ACC112 (cell line): ENCODE measurements around the gene CALHM2.

ENCODE experiments used
- H2AFZ ChIP-seq: fragments of 200-600 bp; sonication (generic); one replicate; pipeline ENCODE4 v1.6.0; 2017; ENCODE audit warnings: antibody characterized with exemption, low read length; ENCODE audit not compliant: unreplicated experiment
- H3K27ac ChIP-seq: fragments of 200-600 bp; sonication (generic); 2 replicates; pipeline ENCODE4 v1.5.1; 2014; ENCODE audit warnings: low read depth, mild to moderate bottlenecking, antibody characterized with exemption, low read length, moderate library complexity
- H3K27me3 ChIP-seq: fragments of 200-600 bp; sonication (generic); 2 replicates; pipeline ENCODE4 v1.6.1; 2014; ENCODE audit warnings: mild to moderate bottlenecking, antibody characterized with exemption, low read length, moderate library complexity, mixed read lengths; ENCODE audit not compliant: insufficient read depth
- H3K36me3 ChIP-seq: fragments of 200-600 bp; sonication (generic); 2 replicates; pipeline ENCODE4 v1.6.1; 2016; ENCODE audit warnings: mild to moderate bottlenecking, antibody characterized with exemption, low read length, moderate library complexity, mixed read lengths; ENCODE audit not compliant: insufficient read depth
- H3K4me1 ChIP-seq: fragments of 200-600 bp; sonication (generic); one replicate; pipeline ENCODE4 v1.6.1; 2016; ENCODE audit warnings: low read length, mixed read lengths; ENCODE audit not compliant: insufficient read depth, unreplicated experiment, control insufficient read depth
- H3K4me3 ChIP-seq: fragments of 200-600 bp; sonication (generic); 2 replicates; pipeline ENCODE4 v1.5.1; 2014; ENCODE audit warnings: mild to moderate bottlenecking, low read depth, low read length
- H3K79me2 ChIP-seq: fragments of 200-600 bp; sonication (generic); one replicate; pipeline ENCODE4 v1.6.0; 2016; ENCODE audit warnings: low read length; ENCODE audit not compliant: control insufficient read depth, unreplicated experiment, insufficient read depth

CALHM2 gene

GRCh38 chr10:103475437-103475836, 23.3 kb upstream of the CALHM2 start:
- no peak overlapping the region for H2AFZ ChIP-seq
- H3K27ac ChIP-seq, result no peak overlapping the region
- no peaks in the 10 kb centered on the region for H3K36me3 ChIP-seq
- H3K79me2 ChIP-seq, result no peaks in the 10 kb centered on the region
- H3K27me3 ChIP-seq, result no peaks in the 10 kb centered on the region
- H3K4me3 ChIP-seq, result no peak overlapping the region
- peaks cover 29% of the 10 kb centered on the region for H3K4me1 ChIP-seq

DNA sequence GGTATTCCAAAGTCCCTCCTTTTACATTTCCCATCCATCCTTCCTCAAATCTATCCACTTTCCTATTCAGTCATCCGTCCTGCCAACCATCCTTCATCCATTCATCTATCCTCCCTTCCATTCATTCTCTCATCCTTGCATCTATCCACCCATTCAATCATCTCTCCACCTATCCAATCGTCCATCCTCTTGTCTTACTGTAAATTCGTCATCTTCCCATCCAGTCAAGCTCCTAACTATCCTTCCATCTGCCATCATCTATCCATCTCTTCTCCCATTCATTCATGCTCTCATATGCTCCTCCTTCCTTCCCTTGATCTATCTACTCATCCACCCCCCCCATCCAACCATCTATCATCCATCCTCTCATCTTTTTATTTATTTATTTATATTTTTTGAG, 21.9 kb upstream of the CALHM2 start:
- H3K27me3 ChIP-seq, result no peaks in the 10 kb centered on the region
- peaks cover 18% of the 10 kb centered on the region for H3K4me1 ChIP-seq
- no peak overlapping the region for H3K27ac ChIP-seq
- no peaks in the 10 kb centered on the region for H3K36me3 ChIP-seq
- H2AFZ ChIP-seq, result no peak overlapping the region
- no peak overlapping the region for H3K4me3 ChIP-seq
- H3K79me2 ChIP-seq, result no peaks in the 10 kb centered on the region

GRCh38 chr10:103473261-103473671, 21.1 kb upstream of the CALHM2 start:
- H2AFZ ChIP-seq, result no peak overlapping the region
- H3K79me2 ChIP-seq, result no peaks in the 10 kb centered on the region
- no peaks in the 10 kb centered on the region for H3K27me3 ChIP-seq
- no peak overlapping the region for H3K27ac ChIP-seq
- H3K36me3 ChIP-seq, result no peaks in the 10 kb centered on the region
- H3K4me3 ChIP-seq, result no peak overlapping the region
- H3K4me1 ChIP-seq, result peaks cover 15% of the 10 kb centered on the region

DNA sequence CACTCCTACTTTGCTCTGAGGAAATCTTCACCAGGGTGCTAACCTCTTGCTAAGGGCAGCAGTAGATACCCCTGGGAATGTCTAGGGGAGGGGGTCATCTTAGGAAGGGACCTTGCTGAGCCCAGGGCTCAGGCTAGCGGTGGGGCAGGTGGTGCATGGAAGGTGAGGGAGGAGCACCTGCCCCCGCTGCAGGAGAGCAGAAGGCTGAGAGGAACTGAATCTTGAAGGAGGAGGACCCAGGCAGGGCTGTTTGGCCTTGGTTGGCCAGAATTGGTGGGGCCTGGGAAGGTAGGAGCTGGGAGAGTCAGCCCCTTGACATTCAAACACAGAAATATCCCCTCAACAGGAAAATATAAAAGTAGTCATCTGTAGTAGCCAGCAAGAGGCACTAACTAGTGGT, 19.8 kb upstream of the CALHM2 start:
- Histone ChIP-seq H2AFZ (no peak overlapping the region), H3K4me1 (peaks cover 15% of the 10 kb centered on the region), H3K36me3 (no peaks in the 10 kb centered on the region), H3K4me3 (no peak overlapping the region), H3K27ac (no peak overlapping the region), H3K79me2 (no peaks in the 10 kb centered on the region), H3K27me3 (no peaks in the 10 kb centered on the region)

DNA sequence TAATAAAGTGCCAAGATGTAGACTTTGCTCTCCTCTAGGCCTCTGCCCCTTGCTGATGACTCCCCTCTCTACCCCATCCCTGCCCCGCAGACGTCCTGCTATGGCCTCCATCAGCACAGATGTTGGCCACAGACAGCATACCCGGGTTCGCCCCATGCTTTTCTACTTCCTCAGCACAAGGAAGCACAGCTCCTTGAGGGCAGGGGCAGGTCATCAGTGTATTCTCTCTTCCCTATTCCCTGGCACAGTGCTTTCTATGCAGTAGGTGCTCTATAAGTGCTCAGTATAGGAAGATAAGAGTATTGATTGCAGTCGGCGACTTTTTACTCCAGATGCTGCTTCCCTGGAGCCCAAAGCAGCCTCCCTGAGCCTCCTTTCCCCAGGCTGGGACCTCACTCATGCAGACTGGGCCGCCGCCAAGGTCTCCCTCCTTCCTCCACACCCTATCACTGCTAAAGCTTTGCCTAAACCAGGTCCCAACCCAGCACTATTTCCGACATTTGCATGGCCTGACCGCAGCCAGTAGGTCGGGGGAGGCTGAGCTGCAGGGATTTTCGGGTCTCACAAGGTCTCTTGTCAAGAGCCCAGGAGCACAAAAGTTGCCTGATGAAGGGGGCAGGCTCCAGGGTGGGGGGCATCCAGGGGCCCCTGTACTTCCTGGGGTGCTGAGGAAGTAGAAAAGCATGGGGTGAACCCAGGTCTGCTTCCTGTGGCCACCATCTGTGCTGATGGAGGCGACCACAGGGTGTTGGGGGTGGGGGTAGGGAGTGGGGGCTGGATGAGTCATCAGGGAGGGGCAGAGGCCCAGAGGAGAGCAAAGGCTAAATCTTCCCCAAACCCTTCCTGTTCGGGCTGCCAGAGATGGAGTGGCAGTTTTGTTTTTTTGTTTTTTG, 18.8 kb upstream of the CALHM2 start:
- peaks cover 15% of the 10 kb centered on the region for H3K4me1 ChIP-seq
- H3K27me3 ChIP-seq, result no peaks in the 10 kb centered on the region
- H3K27ac ChIP-seq, result no peak overlapping the region
- H3K36me3 ChIP-seq, result no peaks in the 10 kb centered on the region
- no peak overlapping the region for H2AFZ ChIP-seq
- H3K79me2 ChIP-seq, result no peaks in the 10 kb centered on the region
- no peak overlapping the region for H3K4me3 ChIP-seq

GRCh38 chr10:103469201-103469600, 17.0 kb upstream of the CALHM2 start:
- no peak overlapping the region for H2AFZ ChIP-seq
- H3K36me3 ChIP-seq, result no peaks in the 10 kb centered on the region
- no peak overlapping the region for H3K4me3 ChIP-seq
- H3K27ac ChIP-seq, result no peak overlapping the region
- no peaks in the 10 kb centered on the region for H3K27me3 ChIP-seq
- peaks cover 15% of the 10 kb centered on the region for H3K4me1 ChIP-seq
- no peaks in the 10 kb centered on the region for H3K79me2 ChIP-seq

- H3K79me2 ChIP-seq, result no peaks in the 10 kb centered on the region
- H3K27me3 ChIP-seq, result no peaks in the 10 kb centered on the region
- H3K4me1 ChIP-seq, result peaks cover 18% of the 10 kb centered on the region
- H3K4me3 ChIP-seq, result no peak overlapping the region
- H2AFZ ChIP-seq, result no peak overlapping the region
- H3K36me3 ChIP-seq, result no peaks in the 10 kb centered on the region
- H3K27ac ChIP-seq, result no peak overlapping the region
Measured at GRCh38 chr10:103467406-103467805, 15.2 kb upstream of the CALHM2 start.

GRCh38 chr10:103466734-103467133, 14.6 kb upstream of the CALHM2 start:
- H3K4me3 ChIP-seq, result no peak overlapping the region
- no peak overlapping the region for H2AFZ ChIP-seq
- H3K4me1 ChIP-seq, result peaks cover 14% of the 10 kb centered on the region
- H3K27me3 ChIP-seq, result no peaks in the 10 kb centered on the region
- no peaks in the 10 kb centered on the region for H3K36me3 ChIP-seq
- no peak overlapping the region for H3K27ac ChIP-seq
- H3K79me2 ChIP-seq, result no peaks in the 10 kb centered on the region

GRCh38 chr10:103465411-103466179, 13.4 kb upstream of the CALHM2 start:
- Histone ChIP-seq H2AFZ (no peak overlapping the region), H3K36me3 (no peaks in the 10 kb centered on the region), H3K4me1 (peaks cover 3% of the 10 kb centered on the region), H3K79me2 (no peaks in the 10 kb centered on the region), H3K27ac (no peak overlapping the region), H3K4me3 (no peak overlapping the region), H3K27me3 (no peaks in the 10 kb centered on the region)

- H3K27me3 ChIP-seq, result no peaks in the 10 kb centered on the region
- H3K79me2 ChIP-seq, result no peaks in the 10 kb centered on the region
- H3K36me3 ChIP-seq, result no peaks in the 10 kb centered on the region
- no peak overlapping the region for H3K4me3 ChIP-seq
- H3K4me1 ChIP-seq, result peaks cover 3% of the 10 kb centered on the region
- H3K27ac ChIP-seq, result no peak overlapping the region
- no peak overlapping the region for H2AFZ ChIP-seq
Measured at GRCh38 chr10:103463499-103463898, 11.3 kb upstream of the CALHM2 start.

DNA sequence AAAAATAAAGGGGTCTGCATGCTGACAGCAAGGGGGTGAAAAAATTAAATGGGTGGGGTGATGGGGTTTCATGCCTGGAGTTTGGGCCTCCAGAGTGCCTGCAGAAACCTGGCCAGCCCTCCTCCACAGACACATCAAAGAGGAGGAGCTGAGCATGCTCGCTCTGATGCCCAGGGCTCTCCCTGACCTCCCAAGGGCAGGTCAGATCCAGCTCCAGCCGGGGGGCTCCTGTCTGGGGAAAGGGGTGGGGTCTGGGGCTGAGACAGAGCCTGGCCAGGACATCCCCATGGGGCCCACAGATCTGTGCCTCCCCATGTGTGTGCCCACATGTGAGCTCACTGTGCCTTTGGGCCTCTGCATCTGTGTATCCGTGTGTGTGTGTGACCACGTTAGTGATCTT, 7.4 kb upstream of the CALHM2 start:
- Histone ChIP-seq H3K4me1 (peaks cover 3% of the 10 kb centered on the region), H3K36me3 (no peaks in the 10 kb centered on the region), H3K27me3 (no peaks in the 10 kb centered on the region), H3K79me2 (no peaks in the 10 kb centered on the region), H2AFZ (no peak overlapping the region), H3K4me3 (no peak overlapping the region), H3K27ac (no peak overlapping the region)
